Activated naive CD4-positive, alpha-beta T cell treated with anti-CD3 and anti-CD28 coated beads, Interleukin-2, amount 10 ng/mL, durations not matched to agents 7 days and 5 days (primary cell): ENCODE data around the gene UNC13B.
A peak's percentile ranks its signal among the peaks of the same experiment; 100 is the strongest.
"Not testable (repeated sequence)": the region's sequence is repeated elsewhere in the genome, so short reads cannot be mapped to it uniquely, and the experiment has no call there.

ENCODE experiments used
- CTCF ChIA-PET: fragments of 350-600 bp; sonication (Branson Sonifier 250); formaldehyde crosslinking; loops from one replicate; lab custom pipeline; 2021; ENCODE audit warnings: antibody characterized with exemption; lab: Charles Lee
- DNase-seq: peaks from one replicate; pipeline ENCODE4 v3.0.0-alpha.2; 2020
- H3K27ac Mint-ChIP-seq: one replicate; pipeline ENCODE4 v1.8.0; 2021; ENCODE audit warnings: mild to moderate bottlenecking, moderate library complexity, mixed read lengths
- H3K27me3 Mint-ChIP-seq: one replicate; pipeline ENCODE4 v1.8.0; 2021; ENCODE audit warnings: mild to moderate bottlenecking, mixed read lengths
- H3K36me3 Mint-ChIP-seq: one replicate; pipeline ENCODE4 v1.8.0; 2021; ENCODE audit warnings: mixed read lengths
- H3K4me1 Mint-ChIP-seq: one replicate; pipeline ENCODE4 v1.8.0; 2021; ENCODE audit warnings: mixed read lengths
- H3K4me3 Mint-ChIP-seq: one replicate; pipeline ENCODE4 v1.8.0; 2021; ENCODE audit warnings: mild to moderate bottlenecking, moderate library complexity, mixed read lengths
- H3K9me3 Mint-ChIP-seq: one replicate; pipeline ENCODE4 v1.8.0; 2021; ENCODE audit warnings: mixed read lengths

The UNC13B gene

GRCh38 chr9:35142037-35142436 is 19.8 kb upstream of the UNC13B start:
- Mint-ChIP-seq H3K27ac (no peak overlapping the region), H3K4me1 (no peaks in the 10 kb centered on the region), H3K9me3 (peaks cover 20% of the 10 kb centered on the region), H3K27me3 (no peaks in the 10 kb centered on the region), H3K36me3 (no peaks in the 10 kb centered on the region), H3K4me3 (no peak overlapping the region)
- DNase-seq: no peak
- CTCF ChIA-PET: no interaction called here

- H3K4me1 Mint-ChIP-seq, CTCF ChIA-PET, DNase-seq, H3K4me3 Mint-ChIP-seq, H3K27me3 Mint-ChIP-seq, H3K36me3 Mint-ChIP-seq, H3K27ac Mint-ChIP-seq: not testable (repeated sequence)
- peaks cover 34% of the 10 kb centered on the region for H3K9me3 Mint-ChIP-seq
Observed at GRCh38 chr9:35147941-35148563, 13.8 kb upstream of the UNC13B start.

DNA sequence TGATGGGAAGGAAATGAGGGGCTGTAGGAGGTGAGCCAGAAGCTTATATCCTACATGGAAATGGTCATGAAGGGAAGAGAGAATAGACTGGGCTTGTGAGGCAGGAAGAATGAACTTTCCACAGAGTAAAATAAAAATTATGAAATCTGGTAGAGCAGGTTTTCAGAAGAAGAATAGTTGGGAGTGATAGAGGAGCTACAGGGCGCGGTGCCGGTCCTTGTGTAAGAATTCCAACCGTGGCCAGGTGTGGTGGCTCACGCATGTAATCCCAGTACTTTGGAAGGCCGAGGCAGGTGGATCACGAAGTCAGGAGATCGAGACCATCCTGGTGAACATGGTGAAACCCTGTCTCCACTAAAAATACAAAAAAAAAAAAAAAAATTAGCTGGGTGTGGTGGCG is 8.9 kb upstream of the UNC13B start:
- Mint-ChIP-seq H3K27ac (no peak overlapping the region), H3K9me3 (peaks cover 17% of the 10 kb centered on the region), H3K36me3 (peaks cover 3% of the 10 kb centered on the region), H3K4me3 (no peak overlapping the region), H3K27me3 (no peaks in the 10 kb centered on the region), H3K4me1 (no peaks in the 10 kb centered on the region)
- no peak for DNase-seq
- CTCF ChIA-PET: no interaction called here

- Mint-ChIP-seq H3K27ac (no peak overlapping the region), H3K27me3 (peaks cover 4% of the 10 kb centered on the region), H3K36me3 (no peaks in the 10 kb centered on the region), H3K9me3 (peaks cover 6% of the 10 kb centered on the region), H3K4me1 (peaks cover 26% of the 10 kb centered on the region), H3K4me3 (no peak overlapping the region)
- CTCF ChIA-PET: no interaction called here
- no peak for DNase-seq
Observed at GRCh38 chr9:35156781-35157180, 5.0 kb upstream of the UNC13B start.

- H3K27ac Mint-ChIP-seq, CTCF ChIA-PET, H3K9me3 Mint-ChIP-seq, H3K4me3 Mint-ChIP-seq, H3K36me3 Mint-ChIP-seq, DNase-seq: not testable (repeated sequence)
- Mint-ChIP-seq H3K4me1 (peaks cover 31% of the 10 kb centered on the region), H3K27me3 (peaks cover 14% of the 10 kb centered on the region)
Observed at GRCh38 chr9:35157836-35158235, 4.0 kb upstream of the UNC13B start.

- H3K27ac Mint-ChIP-seq: no peak overlapping the region
- H3K36me3 Mint-ChIP-seq: no peaks in the 10 kb centered on the region
- CTCF ChIA-PET: no interaction called here
- H3K27me3 Mint-ChIP-seq: peaks cover 22% of the 10 kb centered on the region
- peaks cover 33% of the 10 kb centered on the region for H3K4me1 Mint-ChIP-seq
- H3K4me3 Mint-ChIP-seq: no peak overlapping the region
- H3K9me3 Mint-ChIP-seq: peaks cover 6% of the 10 kb centered on the region
- peak; percentile 25 for DNase-seq
Observed at GRCh38 chr9:35158501-35159280, 3.1 kb upstream of the UNC13B start.

GRCh38 chr9:35162605-35163315 is 951 bp downstream of the UNC13B start:
- DNase-seq: no peak
- Mint-ChIP-seq H3K4me1 (peaks cover 33% of the 10 kb centered on the region), H3K9me3 (peaks cover 6% of the 10 kb centered on the region), H3K36me3 (no peaks in the 10 kb centered on the region), H3K27ac (no peak overlapping the region), H3K4me3 (peak overlapping the region; percentile 87), H3K27me3 (peaks cover 29% of the 10 kb centered on the region)
- CTCF ChIA-PET: interaction anchor here (1.5 to 1.7 kb wide), 2 partner anchors 46 to 96 kb away, joined by 3 to 4 read pairs; partner anchors contain the start of gene ATOSB

GRCh38 chr9:35163413-35163812 is 1.6 kb downstream of the UNC13B start:
- H3K27me3 Mint-ChIP-seq: peaks cover 29% of the 10 kb centered on the region
- H3K4me1 Mint-ChIP-seq: peaks cover 29% of the 10 kb centered on the region
- no peak overlapping the region for H3K4me3 Mint-ChIP-seq
- no peaks in the 10 kb centered on the region for H3K36me3 Mint-ChIP-seq
- H3K9me3 Mint-ChIP-seq: peaks cover 6% of the 10 kb centered on the region
- no peak overlapping the region for H3K27ac Mint-ChIP-seq
- CTCF ChIA-PET: interaction anchor here (1.5 kb wide), 1 partner anchor 96 kb away, joined by 3 read pairs; no protein-coding TSS in a partner anchor
- DNase-seq: no peak

- peaks cover 19% of the 10 kb centered on the region for H3K4me1 Mint-ChIP-seq
- DNase-seq: no peak
- no peak overlapping the region for H3K27ac Mint-ChIP-seq
- CTCF ChIA-PET: no interaction called here
- peaks cover 29% of the 10 kb centered on the region for H3K27me3 Mint-ChIP-seq
- peaks cover under 1% of the 10 kb centered on the region for H3K9me3 Mint-ChIP-seq
- no peaks in the 10 kb centered on the region for H3K36me3 Mint-ChIP-seq
- no peak overlapping the region for H3K4me3 Mint-ChIP-seq
Observed at GRCh38 chr9:35164711-35165110, 2.9 kb downstream of the UNC13B start.

- H3K9me3 Mint-ChIP-seq, DNase-seq, H3K36me3 Mint-ChIP-seq: not testable (repeated sequence)
Observed at GRCh38 chr9:35167429-35167828, 5.6 kb downstream of the UNC13B start.

GRCh38 chr9:35168963-35169362 is 7.2 kb downstream of the UNC13B start:
- CTCF ChIA-PET: no interaction called here
- no peak for DNase-seq
- H3K36me3 Mint-ChIP-seq: no peaks in the 10 kb centered on the region
- H3K27ac Mint-ChIP-seq: no peak overlapping the region
- H3K4me3 Mint-ChIP-seq: no peak overlapping the region
- no peaks in the 10 kb centered on the region for H3K4me1 Mint-ChIP-seq
- no peaks in the 10 kb centered on the region for H3K9me3 Mint-ChIP-seq
- H3K27me3 Mint-ChIP-seq: peaks cover 5% of the 10 kb centered on the region

More at GRCh38 chr9:35167429-35167828, 5.6 kb downstream of the UNC13B start:
- CTCF ChIA-PET, H3K4me3 Mint-ChIP-seq, H3K27ac Mint-ChIP-seq, H3K4me1 Mint-ChIP-seq: not testable (repeated sequence)
- H3K27me3 Mint-ChIP-seq: peaks cover 19% of the 10 kb centered on the region

DNA sequence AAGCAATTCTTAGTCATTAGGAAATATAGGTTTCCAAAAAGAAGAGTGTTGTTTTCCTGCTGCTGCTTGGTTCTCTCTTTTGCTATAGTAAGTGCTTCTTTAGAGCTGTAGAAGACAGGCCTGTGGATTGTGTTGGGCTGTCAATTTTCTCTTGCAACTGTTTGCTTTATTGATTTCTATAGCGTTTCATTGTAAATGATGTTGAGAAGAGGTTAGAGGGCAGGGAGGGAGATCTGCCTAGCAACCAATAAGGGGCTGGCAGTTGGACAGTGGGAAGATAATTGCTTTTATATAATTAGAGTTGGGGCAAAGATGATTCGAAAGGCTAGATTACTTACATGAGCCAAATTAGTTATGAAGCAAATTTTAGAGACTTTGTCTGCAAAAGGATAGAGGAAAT is 11.1 kb downstream of the UNC13B start:
- H3K27me3 Mint-ChIP-seq: no peaks in the 10 kb centered on the region
- CTCF ChIA-PET: no interaction called here
- H3K9me3 Mint-ChIP-seq: no peaks in the 10 kb centered on the region
- no peak for DNase-seq
- no peak overlapping the region for H3K27ac Mint-ChIP-seq
- no peak overlapping the region for H3K4me3 Mint-ChIP-seq
- H3K36me3 Mint-ChIP-seq: no peaks in the 10 kb centered on the region
- no peaks in the 10 kb centered on the region for H3K4me1 Mint-ChIP-seq

DNA sequence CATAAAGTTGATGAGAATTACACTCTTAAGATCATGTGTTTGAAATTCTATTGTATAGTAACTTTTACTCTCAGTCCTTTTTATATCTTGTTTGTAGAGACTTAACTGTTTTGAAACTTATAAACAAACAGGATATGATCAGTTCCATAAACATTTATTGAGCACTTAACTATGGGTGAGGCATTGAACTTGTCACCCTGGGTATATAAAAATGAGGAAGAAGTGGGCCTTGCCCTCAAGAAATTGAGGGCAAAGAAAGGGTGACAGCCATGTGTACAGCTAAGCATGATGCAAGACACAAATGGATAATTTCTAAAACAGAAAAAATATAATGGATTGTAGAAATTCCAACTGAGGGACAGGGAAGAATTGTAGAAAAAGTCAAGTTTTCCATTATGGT is 15.7 kb downstream of the UNC13B start:
- CTCF ChIA-PET: no interaction called here
- no peaks in the 10 kb centered on the region for H3K36me3 Mint-ChIP-seq
- peaks cover 2% of the 10 kb centered on the region for H3K9me3 Mint-ChIP-seq
- H3K4me1 Mint-ChIP-seq: no peaks in the 10 kb centered on the region
- H3K27me3 Mint-ChIP-seq: no peaks in the 10 kb centered on the region
- no peak overlapping the region for H3K27ac Mint-ChIP-seq
- no peak overlapping the region for H3K4me3 Mint-ChIP-seq
- no peak for DNase-seq

- no peak overlapping the region for H3K27ac Mint-ChIP-seq
- H3K27me3 Mint-ChIP-seq: no peaks in the 10 kb centered on the region
- DNase-seq: no peak
- CTCF ChIA-PET: no interaction called here
- peaks cover 2% of the 10 kb centered on the region for H3K9me3 Mint-ChIP-seq
- no peaks in the 10 kb centered on the region for H3K36me3 Mint-ChIP-seq
- H3K4me3 Mint-ChIP-seq: no peak overlapping the region
- H3K4me1 Mint-ChIP-seq: no peaks in the 10 kb centered on the region
Observed at GRCh38 chr9:35179347-35180280, 17.8 kb downstream of the UNC13B start.
